CD4-positive, CD25-positive, alpha-beta regulatory T cell (primary cell): ENCODE measurements around the gene SIK2. TPM values are rescaled to one million over a fixed set of nuclear protein-coding genes. Genes with fewer than 3 reads are reported as not detected.

Source experiments
- ATAC-seq, 2 donors: fragments of 150-1000 bp; cut with Tn5 transposase; one replicate each; pipeline ENCODE4 v1.10.0; 2021; ENCODE audit warnings: low read depth in 2 of 2, moderate number of reproducible peaks in 2 of 2, moderate library complexity in 1 of 2
- DNase-seq, 3 donors: peaks; one replicate each; pipeline versions ENCODE4 v3.0.0 to v3.0.0-alpha.2; 2012 to 2022; ENCODE audit warnings: mixed read lengths in 1 of 3
- H3K27ac ChIP-seq: one replicate; pipeline ENCODE4 v1.7.0; 2013; ENCODE audit warnings: mild to moderate bottlenecking, low read length; ENCODE audit not compliant: insufficient read depth, poor library complexity, severe bottlenecking
- H3K27me3 ChIP-seq: one replicate; pipeline ENCODE4 v1.7.0; 2013; ENCODE audit warnings: low read length; ENCODE audit not compliant: control insufficient read depth, insufficient read depth
- H3K36me3 ChIP-seq: one replicate; pipeline ENCODE4 v1.7.0; 2013; ENCODE audit warnings: mild to moderate bottlenecking, low read length, moderate library complexity; ENCODE audit not compliant: control insufficient read depth, insufficient read depth
- H3K4me1 ChIP-seq: 2 replicates; pipeline ENCODE4 v1.7.0; 2013; ENCODE audit warnings: mild to moderate bottlenecking, low read length; ENCODE audit not compliant: insufficient read depth, control insufficient read depth, poor library complexity, severe bottlenecking
- H3K4me3 ChIP-seq: one replicate; pipeline ENCODE4 v1.7.0; 2013; ENCODE audit warnings: low read depth, mild to moderate bottlenecking, low read length, moderate library complexity
- H3K9me3 ChIP-seq, 2 experiments: 1 replicate in 1 of 2; 2 replicates in 1 of 2; pipeline ENCODE4 v1.7.0; 2013; ENCODE audit warnings: low read length in 2 of 2, mild to moderate bottlenecking in 1 of 2, moderate library complexity in 1 of 2; ENCODE audit not compliant: control insufficient read depth in 2 of 2
- H3K27ac Mint-ChIP-seq, 3 donors: one replicate each; pipeline ENCODE4 v1.8.0; 2020 to 2022; ENCODE audit warnings: mild to moderate bottlenecking in 3 of 3, mixed read lengths in 3 of 3, moderate library complexity in 2 of 3
- H3K27me3 Mint-ChIP-seq: one replicate; pipeline ENCODE4 v1.8.0; 2022; ENCODE audit warnings: mild to moderate bottlenecking, mixed read lengths
- H3K36me3 Mint-ChIP-seq: one replicate; pipeline ENCODE4 v1.8.0; 2020; ENCODE audit warnings: mixed read lengths
- H3K4me1 Mint-ChIP-seq, 4 donors: one replicate each; pipeline ENCODE4 v1.8.0; 2020 to 2022; ENCODE audit warnings: mixed read lengths in 4 of 4, mild to moderate bottlenecking in 1 of 4
- H3K4me3 Mint-ChIP-seq, 4 donors: one replicate each; pipeline ENCODE4 v1.8.0; 2020 to 2022; ENCODE audit warnings: mild to moderate bottlenecking in 4 of 4, mixed read lengths in 4 of 4, moderate library complexity in 3 of 4
- H3K9me3 Mint-ChIP-seq, 7 donors: one replicate each; pipeline ENCODE4 v1.8.0; 2020 to 2022; ENCODE audit warnings: mixed read lengths in 7 of 7, mild to moderate bottlenecking in 3 of 7, moderate library complexity in 2 of 7
- polyA plus RNA-seq, 4 donors: library from polyadenylated mRNA; unstranded; fragments of 300-500 nt; fragmentation: Illumina TruSeq; gene quantifications; one replicate each; pipeline ENCODE4 v1.2.3, GENCODE V29; 2021
- total RNA-seq: library from RNA; stranded (reverse); gene quantifications from one replicate; pipeline ENCODE4 v1.2.3, GENCODE V29; 2022

Gene SIK2
- total and polyA plus RNA-seq, 5 donors from 2014 or later: 0.05 to 8.7 (median 0.16) TPM

GRCh38 chr11:111694851-111695250 lies 92.6 kb downstream of the SIK2 start:
- Mint-ChIP-seq H3K4me1 (peaks cover 5 to 17% (median 14%) of the 10 kb centered on the region in 4 donors), H3K9me3 (no peaks in the 10 kb centered on the region), H3K27ac (no peak overlapping the region), H3K27me3 (no peaks in the 10 kb centered on the region), H3K36me3 (peaks cover 8% of the 10 kb centered on the region), H3K4me3 (no peak overlapping the region)
- Histone ChIP-seq H3K27me3 (no peaks in the 10 kb centered on the region), H3K36me3 (peaks cover 5% of the 10 kb centered on the region), H3K4me1 (no peaks in the 10 kb centered on the region), H3K9me3 (no peaks in the 10 kb centered on the region), H3K27ac (no peak overlapping the region), H3K4me3 (no peak overlapping the region)
- no peak for DNase-seq
- no peak for ATAC-seq

- Histone ChIP-seq H3K9me3 (no peaks in the 10 kb centered on the region), H3K4me3 (no peak overlapping the region), H3K36me3 (peaks cover 8% of the 10 kb centered on the region), H3K27ac (no peak overlapping the region), H3K4me1 (no peaks in the 10 kb centered on the region), H3K27me3 (no peaks in the 10 kb centered on the region)
- no peak for DNase-seq
- H3K9me3 Mint-ChIP-seq: no peaks in the 10 kb centered on the region
- H3K27me3 Mint-ChIP-seq: no peaks in the 10 kb centered on the region
- no peak overlapping the region for H3K4me3 Mint-ChIP-seq
- H3K36me3 Mint-ChIP-seq: peaks cover 4% of the 10 kb centered on the region
- no peak for ATAC-seq
- no peak overlapping the region for H3K27ac Mint-ChIP-seq
- H3K4me1 Mint-ChIP-seq: peaks cover 11 to 23% (median 13%) of the 10 kb centered on the region in 4 donors
Observed at GRCh38 chr11:111696556-111696955, 94.3 kb downstream of the SIK2 start.

DNA sequence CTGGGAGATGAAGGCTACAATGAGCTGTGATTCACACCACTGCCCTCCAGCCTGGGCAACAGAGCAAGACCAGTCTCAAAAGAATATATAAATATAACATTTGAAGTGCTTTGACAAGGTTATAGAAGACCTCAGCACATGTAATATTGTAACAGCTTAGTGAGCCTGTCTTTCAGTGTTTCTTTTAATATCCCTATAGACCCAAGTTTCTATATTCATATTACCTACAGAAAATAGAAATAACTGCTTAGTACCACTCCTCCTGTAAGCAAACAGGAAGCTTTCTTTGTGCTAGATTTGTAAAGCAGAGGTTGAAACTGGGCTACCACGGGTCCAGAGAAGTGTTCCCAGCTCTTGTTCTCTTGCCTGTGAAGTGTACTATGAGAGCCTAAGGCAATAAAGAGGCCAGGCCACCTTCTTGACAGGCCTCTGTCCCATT lies 95.7 kb downstream of the SIK2 start:
- Histone ChIP-seq H3K27me3 (no peaks in the 10 kb centered on the region), H3K4me1 (no peaks in the 10 kb centered on the region), H3K36me3 (peaks cover 9% of the 10 kb centered on the region), H3K9me3 (no peaks in the 10 kb centered on the region), H3K4me3 (no peak overlapping the region), H3K27ac (no peak overlapping the region)
- Mint-ChIP-seq H3K27ac (peak overlapping the region in 1 of 3 donors; percentile 64), H3K9me3 (no peaks in the 10 kb centered on the region), H3K4me3 (no peak overlapping the region), H3K36me3 (peaks cover 9% of the 10 kb centered on the region), H3K4me1 (peaks cover 11 to 23% (median 13%) of the 10 kb centered on the region in 4 donors), H3K27me3 (no peaks in the 10 kb centered on the region)
- DNase-seq (no peak), ATAC-seq (no peak)

- no peak overlapping the region for H3K27ac ChIP-seq
- no peak overlapping the region for H3K4me3 Mint-ChIP-seq
- H3K9me3 Mint-ChIP-seq: no peaks in the 10 kb centered on the region
- no peak overlapping the region for H3K27ac Mint-ChIP-seq
- no peak overlapping the region for H3K4me3 ChIP-seq
- no peaks in the 10 kb centered on the region for H3K9me3 ChIP-seq
- peaks cover 19% of the 10 kb centered on the region for H3K36me3 ChIP-seq
- H3K27me3 Mint-ChIP-seq: no peaks in the 10 kb centered on the region
- H3K4me1 Mint-ChIP-seq: peaks cover 10 to 23% (median 13%) of the 10 kb centered on the region in 4 donors
- DNase-seq (no peak), ATAC-seq (no peak)
- no peaks in the 10 kb centered on the region for H3K27me3 ChIP-seq
- H3K36me3 Mint-ChIP-seq: peaks cover 17% of the 10 kb centered on the region
- H3K4me1 ChIP-seq: no peaks in the 10 kb centered on the region
Observed at GRCh38 chr11:111698852-111699559, 96.8 kb downstream of the SIK2 start.

GRCh38 chr11:111699579-111700156 lies 97.4 kb downstream of the SIK2 start:
- peaks cover 18% of the 10 kb centered on the region for H3K36me3 Mint-ChIP-seq
- DNase-seq: peak in 1 of 3 donors; percentile 8
- peaks cover 26% of the 10 kb centered on the region for H3K36me3 ChIP-seq
- no peak overlapping the region for H3K27ac ChIP-seq
- no peak overlapping the region for H3K4me3 Mint-ChIP-seq
- no peak overlapping the region for H3K27ac Mint-ChIP-seq
- H3K27me3 Mint-ChIP-seq: no peaks in the 10 kb centered on the region
- no peaks in the 10 kb centered on the region for H3K9me3 ChIP-seq
- ATAC-seq: no peak
- no peaks in the 10 kb centered on the region for H3K9me3 Mint-ChIP-seq
- peaks cover 10 to 23% (median 12%) of the 10 kb centered on the region in 4 donors for H3K4me1 Mint-ChIP-seq
- H3K4me3 ChIP-seq: no peak overlapping the region
- H3K27me3 ChIP-seq: no peaks in the 10 kb centered on the region
- H3K4me1 ChIP-seq: no peaks in the 10 kb centered on the region

GRCh38 chr11:111700162-111700561 lies 97.9 kb downstream of the SIK2 start:
- peaks cover 23% of the 10 kb centered on the region for H3K36me3 Mint-ChIP-seq
- no peaks in the 10 kb centered on the region for H3K27me3 Mint-ChIP-seq
- no peaks in the 10 kb centered on the region for H3K9me3 Mint-ChIP-seq
- no peaks in the 10 kb centered on the region for H3K9me3 ChIP-seq
- DNase-seq: peak in 1 of 3 donors; percentile 14
- H3K4me1 Mint-ChIP-seq: peaks cover 8 to 23% (median 12%) of the 10 kb centered on the region in 4 donors
- H3K27me3 ChIP-seq: no peaks in the 10 kb centered on the region
- H3K36me3 ChIP-seq: peaks cover 28% of the 10 kb centered on the region
- H3K27ac ChIP-seq: no peak overlapping the region
- H3K4me3 ChIP-seq: no peak overlapping the region
- H3K27ac Mint-ChIP-seq: no peak overlapping the region
- no peak overlapping the region for H3K4me3 Mint-ChIP-seq
- no peak for ATAC-seq
- H3K4me1 ChIP-seq: no peaks in the 10 kb centered on the region

DNA sequence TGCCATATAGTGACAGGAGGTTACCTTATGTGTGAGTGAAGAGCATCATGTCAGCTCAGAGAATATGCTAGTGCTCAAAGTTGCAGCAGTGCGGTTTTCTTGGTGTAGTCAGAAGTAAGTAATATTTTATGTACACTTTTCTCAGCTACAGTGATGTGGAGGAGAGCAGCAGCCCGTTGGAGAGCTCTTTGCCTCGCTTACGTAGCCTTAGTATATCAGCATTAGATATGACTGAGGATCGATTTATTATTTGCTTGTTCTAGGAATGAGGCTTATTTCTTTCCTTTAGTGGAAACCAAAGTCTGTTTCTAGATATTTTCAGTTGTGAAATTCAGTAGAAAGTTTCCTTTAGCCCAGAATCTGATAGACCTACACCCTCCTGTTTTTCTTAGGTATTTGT lies 100.4 kb downstream of the SIK2 start:
- no peaks in the 10 kb centered on the region for H3K9me3 Mint-ChIP-seq

More for the DNA sequence above, 100.4 kb downstream of the SIK2 start:
- H3K27ac Mint-ChIP-seq: peak overlapping the region in 1 of 3 donors; percentile 8
- H3K27me3 Mint-ChIP-seq: no peaks in the 10 kb centered on the region
- H3K4me1 Mint-ChIP-seq: peaks cover 7 to 23% (median 12%) of the 10 kb centered on the region in 4 donors
- no peak for DNase-seq
- Histone ChIP-seq H3K27me3 (no peaks in the 10 kb centered on the region), H3K27ac (no peak overlapping the region), H3K4me1 (no peaks in the 10 kb centered on the region), H3K36me3 (peaks cover 39% of the 10 kb centered on the region), H3K9me3 (no peaks in the 10 kb centered on the region), H3K4me3 (no peak overlapping the region)
- H3K36me3 Mint-ChIP-seq: peaks cover 38% of the 10 kb centered on the region
- no peak overlapping the region for H3K4me3 Mint-ChIP-seq
- ATAC-seq: no peak
